Muscle of leg (tissue), 11 donors: ENCODE data around the gene GIMAP8. TPM values are rescaled to one million over a fixed set of nuclear protein-coding genes. Genes with fewer than 3 reads are reported as not detected.

Experiments used
- DNase-seq: peaks from one replicate; pipeline ENCODE4 v3.0.0; 2013
- H3K27ac ChIP-seq: one replicate; pipeline ENCODE4 v1.5.1; 2013; ENCODE audit warnings: mild to moderate bottlenecking, low read length, control low read depth
- H3K27me3 ChIP-seq: one replicate; pipeline ENCODE4 v1.6.1; 2013; ENCODE audit warnings: low read length; ENCODE audit not compliant: control insufficient read depth, insufficient read depth
- H3K36me3 ChIP-seq: one replicate; pipeline ENCODE4 v1.6.1; 2013; ENCODE audit warnings: low read length; ENCODE audit not compliant: control insufficient read depth, insufficient read depth
- H3K4me1 ChIP-seq: one replicate; pipeline ENCODE4 v1.6.1; 2013; ENCODE audit warnings: low read length; ENCODE audit not compliant: control insufficient read depth, insufficient read depth
- H3K4me3 ChIP-seq: one replicate; pipeline ENCODE4 v1.5.1; 2013; ENCODE audit warnings: low read length, control low read depth
- H3K9me3 ChIP-seq: replicated peaks from 2 replicates; pipeline ENCODE4 v1.6.1; 2013; ENCODE audit warnings: low read depth, low read length; ENCODE audit not compliant: control insufficient read depth
- WGBS: methylation state at CpG from one replicate; pipeline ENCODE4 v1.1.5; 2013; ENCODE audit warnings: missing lambda C conversion rate; ENCODE audit not compliant: insufficient coverage; 5-methylcytosine and 5-hydroxymethylcytosine counted together
- polyA plus RNA-seq, 8 donors: library from polyadenylated mRNA; unstranded; fragments of 120-200 nt; gene quantifications; one replicate each; pipeline versions ENCODE4 v1.2.1 to v1.2.3, GENCODE V29; 2013; ENCODE audit warnings: inconsistent platforms in 1 of 8, low replicate concordance in 1 of 8; ENCODE audit not compliant: insufficient read length in 8 of 8, insufficient read depth in 1 of 8
- total RNA-seq: library from RNA; stranded (reverse); fragments of 120-200 nt; gene quantifications from one replicate; pipeline ENCODE4 v1.2.4, GENCODE V29; 2013

Gene GIMAP8
- total and polyA plus RNA-seq, 9 donors = 4.9 to 7.9 (median 7.0) TPM

- no peak for DNase-seq
- H3K4me3 ChIP-seq = no peak overlapping the region
- no peak overlapping the region for H3K27ac ChIP-seq
- H3K9me3 ChIP-seq = no peaks in the 10 kb centered on the region
- WGBS = 60% methylated on average over 8 of the region's 10 CpGs
- no peaks in the 10 kb centered on the region for H3K27me3 ChIP-seq
- H3K4me1 ChIP-seq = peaks cover 8% of the 10 kb centered on the region
- peaks cover 10% of the 10 kb centered on the region for H3K36me3 ChIP-seq
Measured at GRCh38 chr7:150410680-150411346, 39.6 kb upstream of the GIMAP8 start.

GRCh38 chr7:150411606-150412005, 38.8 kb upstream of the GIMAP8 start:
- H3K27ac ChIP-seq = no peak overlapping the region
- no peak overlapping the region for H3K4me3 ChIP-seq
- peaks cover 10% of the 10 kb centered on the region for H3K36me3 ChIP-seq
- no peaks in the 10 kb centered on the region for H3K27me3 ChIP-seq
- peaks cover under 1% of the 10 kb centered on the region for H3K4me1 ChIP-seq
- WGBS = 71% methylated on average over 11 of the region's 11 CpGs
- no peak for DNase-seq
- no peaks in the 10 kb centered on the region for H3K9me3 ChIP-seq

GRCh38 chr7:150412016-150412415, 38.4 kb upstream of the GIMAP8 start:
- 74% methylated on average over 6 of the region's 11 CpGs for WGBS
- H3K27ac ChIP-seq = no peak overlapping the region
- DNase-seq = no peak
- no peak overlapping the region for H3K4me3 ChIP-seq
- H3K36me3 ChIP-seq = peaks cover 10% of the 10 kb centered on the region
- no peaks in the 10 kb centered on the region for H3K9me3 ChIP-seq
- H3K27me3 ChIP-seq = no peaks in the 10 kb centered on the region
- no peaks in the 10 kb centered on the region for H3K4me1 ChIP-seq

- 80% methylated on average over 35 of the region's 37 CpGs for WGBS
- Histone ChIP-seq H3K27me3 (no peaks in the 10 kb centered on the region), H3K9me3 (no peaks in the 10 kb centered on the region), H3K36me3 (peaks cover 10% of the 10 kb centered on the region), H3K4me1 (no peaks in the 10 kb centered on the region), H3K27ac (no peak overlapping the region), H3K4me3 (no peak overlapping the region)
- DNase-seq = no peak
Measured at GRCh38 chr7:150412518-150413488, 37.6 kb upstream of the GIMAP8 start.

GRCh38 chr7:150413640-150414081, 36.8 kb upstream of the GIMAP8 start:
- WGBS = 75% methylated on average over 9 of the region's 11 CpGs
- no peaks in the 10 kb centered on the region for H3K4me1 ChIP-seq
- H3K27ac ChIP-seq = no peak overlapping the region
- H3K27me3 ChIP-seq = no peaks in the 10 kb centered on the region
- peaks cover 8% of the 10 kb centered on the region for H3K36me3 ChIP-seq
- DNase-seq = no peak
- no peaks in the 10 kb centered on the region for H3K9me3 ChIP-seq
- H3K4me3 ChIP-seq = no peak overlapping the region

- WGBS = 82% methylated on average over 19 of the region's 19 CpGs
- no peak overlapping the region for H3K4me3 ChIP-seq
- H3K9me3 ChIP-seq = no peaks in the 10 kb centered on the region
- H3K27ac ChIP-seq = no peak overlapping the region
- DNase-seq = no peak
- no peaks in the 10 kb centered on the region for H3K27me3 ChIP-seq
- no peaks in the 10 kb centered on the region for H3K4me1 ChIP-seq
- peaks cover 5% of the 10 kb centered on the region for H3K36me3 ChIP-seq
Measured at GRCh38 chr7:150415161-150416153, 35.0 kb upstream of the GIMAP8 start.

GRCh38 chr7:150417239-150417638, 33.2 kb upstream of the GIMAP8 start:
- peaks cover 2% of the 10 kb centered on the region for H3K4me1 ChIP-seq
- H3K36me3 ChIP-seq = no peaks in the 10 kb centered on the region
- no peak overlapping the region for H3K4me3 ChIP-seq
- H3K9me3 ChIP-seq = no peaks in the 10 kb centered on the region
- H3K27ac ChIP-seq = no peak overlapping the region
- no peaks in the 10 kb centered on the region for H3K27me3 ChIP-seq
- WGBS = 94% methylated on average over 8 of the region's 10 CpGs
- DNase-seq = no peak

- no peaks in the 10 kb centered on the region for H3K36me3 ChIP-seq
- 98% methylated on average over 5 of the region's 6 CpGs for WGBS
- peaks cover 2% of the 10 kb centered on the region for H3K4me1 ChIP-seq
- H3K27me3 ChIP-seq = no peaks in the 10 kb centered on the region
- no peak overlapping the region for H3K27ac ChIP-seq
- no peak for DNase-seq
- no peak overlapping the region for H3K4me3 ChIP-seq
- H3K9me3 ChIP-seq = no peaks in the 10 kb centered on the region
Measured at GRCh38 chr7:150417863-150418262, 32.6 kb upstream of the GIMAP8 start.

- DNase-seq = no peak
- Histone ChIP-seq H3K27ac (no peak overlapping the region), H3K36me3 (no peaks in the 10 kb centered on the region), H3K4me1 (peaks cover 2% of the 10 kb centered on the region), H3K27me3 (no peaks in the 10 kb centered on the region), H3K4me3 (no peak overlapping the region), H3K9me3 (no peaks in the 10 kb centered on the region)
- WGBS = 52% methylated on average over 2 of the region's 2 CpGs
Measured at GRCh38 chr7:150420242-150420641, 30.2 kb upstream of the GIMAP8 start.
